B cell (primary cell): ENCODE results near the gene PTEN.

Experiments
- CTCF ChIP-seq: fragments of 200-600 bp; IDR thresholded peaks from one replicate; pipeline ENCODE4 v1.8.0; 2022; ENCODE audit warnings: antibody characterized with exemption, mild to moderate bottlenecking
- EZH2 ChIP-seq: IDR thresholded peaks from 2 replicates; pipeline ENCODE4 v1.6.1; 2012; ENCODE audit warnings: borderline replicate concordance, low read depth, mild to moderate bottlenecking, moderate library complexity, low read length; ENCODE audit not compliant: insufficient read depth, poor library complexity, severe bottlenecking

- TF ChIP-seq CTCF (no peak), EZH2 (no peak)
Measured at GRCh38 chr10:87976101-87976743, 112.8 kb downstream of the PTEN start.
